ENCODE measurements around the gene NDUFA8.

NDUFA8 gene

DNA sequence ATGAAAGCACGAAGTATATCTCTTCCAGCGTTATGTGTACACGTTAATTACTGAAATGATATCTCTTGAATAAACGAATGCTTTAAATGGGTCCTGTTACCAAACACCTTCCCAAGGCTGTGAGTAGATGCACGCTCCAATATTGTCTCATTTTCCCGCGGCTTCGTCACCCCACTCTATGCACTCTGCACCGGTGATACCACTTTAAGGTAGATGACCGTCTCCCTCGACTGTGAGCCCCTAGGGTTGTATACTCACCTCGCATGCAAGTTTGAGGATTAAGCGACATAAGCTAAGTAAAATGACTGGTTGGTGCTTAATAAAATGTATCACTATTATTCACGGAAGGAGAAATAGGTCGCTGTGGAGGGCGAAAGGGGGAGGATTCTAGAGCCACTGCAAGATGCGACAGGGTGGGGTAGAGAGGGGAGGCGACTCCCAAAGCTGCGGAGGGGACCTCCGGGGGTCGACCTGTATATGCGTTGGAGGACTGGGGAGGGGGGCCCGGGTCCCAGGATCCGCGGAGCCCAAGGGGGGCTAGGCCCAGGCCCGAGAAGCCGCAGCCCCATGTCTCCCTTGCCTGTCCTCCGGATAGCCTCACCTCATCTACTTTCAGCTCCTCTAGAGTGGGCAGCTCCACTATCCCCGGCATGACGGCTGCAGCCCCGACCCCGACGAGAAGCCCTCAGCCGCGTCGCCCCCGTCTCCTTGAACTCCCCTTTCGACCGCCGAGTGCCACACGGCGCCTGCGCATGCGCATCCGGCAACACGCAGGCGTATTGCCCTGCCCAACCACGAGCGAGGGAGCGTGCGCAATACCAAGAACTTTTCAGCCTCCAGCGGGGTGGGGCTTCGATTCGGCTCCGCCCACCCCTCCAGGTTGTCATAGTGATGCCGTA, at the start of gene NDUFA8, which contains the start of gene MORN5:
NDUFA8 (minus strand) TSS at position 754 of the 899 bp plus-strand sequence; CDS start at position 652, 102 bp downstream.
MORN5 (plus strand) TSS at position 883 of the 899 bp plus-strand sequence. CDS start 65 bp downstream, outside the sequence.
- Histone ChIP-seq H3K9ac (ENCODE audit: low read length) (peak within 1 kb of the TSS; percentile 95), H3K9me3 (ENCODE audit: low read length) (no peaks in the 10 kb centered on the region), H3K27ac (ENCODE audit: low read depth, low read length) (peak within 1 kb of the TSS; percentile 91), H3K4me3 (ENCODE audit: low read depth in 1 of 2, low read length in 2 of 2) (peak within 1 kb of the TSS; percentile 91 to 92), H3K27me3 (ENCODE audit: control insufficient read depth in 1 of 2, insufficient read depth in 2 of 2, low read length in 2 of 2) (no peaks in the 10 kb centered on the region), H3K4me1 (ENCODE audit: insufficient read depth, low read length) (peaks cover 41% of the 10 kb centered on the region), H3K36me3 (ENCODE audit: insufficient read depth, low read length) (no peaks in the 10 kb centered on the region)

- Histone ChIP-seq H3K4me3 (ENCODE audit: low read depth in 1 of 2, low read length in 2 of 2) (no peak overlapping the region), H3K36me3 (ENCODE audit: insufficient read depth, low read length) (no peaks in the 10 kb centered on the region), H3K27ac (ENCODE audit: low read depth, low read length) (no peak overlapping the region), H3K9me3 (ENCODE audit: low read length) (no peaks in the 10 kb centered on the region), H3K27me3 (ENCODE audit: control insufficient read depth in 1 of 2, insufficient read depth in 2 of 2, low read length in 2 of 2) (peaks cover 0 to 7% of the 10 kb centered on the region in 2 donors), H3K4me1 (ENCODE audit: insufficient read depth, low read length) (no peaks in the 10 kb centered on the region), H3K9ac (ENCODE audit: low read length) (no peak overlapping the region)
These were observed 47.5 kb upstream of the NDUFA8 start for GRCh38 chr9:122207096-122207495.

DNA sequence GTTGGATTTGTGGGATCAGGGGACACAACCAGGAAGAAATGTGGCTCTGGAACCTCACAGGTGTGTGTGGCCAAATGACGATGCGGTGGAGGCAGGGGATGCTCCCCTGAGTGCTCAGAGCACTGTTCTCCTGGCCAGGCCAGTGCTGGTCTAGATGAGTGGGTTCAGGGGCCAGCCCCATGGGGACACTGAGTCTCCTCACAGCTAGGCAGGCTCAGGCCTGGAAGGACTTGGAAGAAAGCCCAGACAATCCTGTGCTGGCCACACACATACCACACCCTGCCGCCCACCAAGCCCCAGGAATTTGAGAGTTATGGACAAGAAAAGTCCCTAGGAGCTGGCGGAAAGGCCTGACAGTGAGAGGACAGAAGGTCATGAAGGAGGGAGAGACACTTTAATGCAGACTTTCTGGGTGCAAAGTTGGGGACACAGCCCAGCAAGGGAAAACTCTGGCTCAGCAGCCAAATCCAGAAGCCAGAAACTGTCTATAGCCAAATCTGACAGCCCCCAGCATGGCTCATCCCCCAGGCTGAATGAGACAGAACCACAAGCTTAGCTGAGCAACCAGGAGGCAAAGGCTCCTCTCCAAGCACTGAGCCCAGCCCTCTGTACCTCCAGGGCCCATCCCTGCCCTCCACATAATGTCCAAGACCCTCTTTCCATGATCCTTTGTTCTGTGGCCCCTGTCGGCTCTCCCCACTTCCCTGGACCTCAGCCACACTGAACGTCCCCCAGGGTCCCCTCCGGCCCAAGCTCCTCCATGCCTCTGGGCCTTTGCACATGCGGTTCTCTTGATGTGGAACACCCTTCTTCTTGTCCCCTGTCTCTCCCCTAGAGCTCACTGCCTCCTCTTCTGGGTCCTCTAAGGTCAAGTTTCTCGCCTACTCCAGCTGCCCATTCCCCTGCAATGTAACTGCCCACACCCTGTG, 46.8 kb upstream of the NDUFA8 start:
- no peak overlapping the region for H3K9ac ChIP-seq (ENCODE audit: low read length)
- no peaks in the 10 kb centered on the region for H3K4me1 ChIP-seq (ENCODE audit: insufficient read depth, low read length)
- no peaks in the 10 kb centered on the region for H3K36me3 ChIP-seq (ENCODE audit: insufficient read depth, low read length)
- H3K27me3 ChIP-seq (ENCODE audit: control insufficient read depth in 1 of 2, insufficient read depth in 2 of 2, low read length in 2 of 2), result no peaks in the 10 kb centered on the region
- no peak overlapping the region for H3K4me3 ChIP-seq (ENCODE audit: low read depth in 1 of 2, low read length in 2 of 2)
- no peak overlapping the region for H3K27ac ChIP-seq (ENCODE audit: low read depth, low read length)
- H3K9me3 ChIP-seq (ENCODE audit: low read length), result no peaks in the 10 kb centered on the region

DNA sequence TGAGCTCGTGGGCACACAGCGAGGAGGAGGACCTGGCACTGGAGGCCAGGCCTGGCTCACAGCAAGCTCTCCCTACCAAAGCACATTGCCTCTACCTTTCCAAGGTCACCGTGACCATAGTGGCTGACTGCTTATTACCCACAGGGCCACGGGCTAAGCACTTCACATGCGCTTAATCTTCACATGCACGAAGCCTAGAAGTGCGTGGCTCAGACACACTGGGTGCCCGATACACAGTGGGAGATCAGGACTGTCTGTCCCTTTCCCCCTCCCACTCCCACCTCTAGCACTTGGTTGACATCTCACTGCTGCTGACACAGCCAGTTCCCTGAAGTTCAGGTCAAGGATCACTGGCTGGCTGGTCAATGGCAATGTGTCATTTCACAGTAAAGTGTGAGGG, 45.6 kb upstream of the NDUFA8 start:
- no peak overlapping the region for H3K4me3 ChIP-seq (ENCODE audit: low read depth in 1 of 2, low read length in 2 of 2)
- H3K9ac ChIP-seq (ENCODE audit: low read length), result no peak overlapping the region
- no peak overlapping the region for H3K27ac ChIP-seq (ENCODE audit: low read depth, low read length)
- H3K36me3 ChIP-seq (ENCODE audit: insufficient read depth, low read length), result no peaks in the 10 kb centered on the region
- no peaks in the 10 kb centered on the region for H3K27me3 ChIP-seq (ENCODE audit: control insufficient read depth in 1 of 2, insufficient read depth in 2 of 2, low read length in 2 of 2)
- H3K9me3 ChIP-seq (ENCODE audit: low read length), result no peaks in the 10 kb centered on the region
- no peaks in the 10 kb centered on the region for H3K4me1 ChIP-seq (ENCODE audit: insufficient read depth, low read length)

GRCh38 chr9:122204491-122204890, 44.9 kb upstream of the NDUFA8 start:
- Histone ChIP-seq H3K9me3 (ENCODE audit: low read length) (no peaks in the 10 kb centered on the region), H3K27ac (ENCODE audit: low read depth, low read length) (no peak overlapping the region), H3K36me3 (ENCODE audit: insufficient read depth, low read length) (no peaks in the 10 kb centered on the region), H3K4me3 (ENCODE audit: low read depth in 1 of 2, low read length in 2 of 2) (no peak overlapping the region), H3K9ac (ENCODE audit: low read length) (no peak overlapping the region), H3K27me3 (ENCODE audit: control insufficient read depth in 1 of 2, insufficient read depth in 2 of 2, low read length in 2 of 2) (no peaks in the 10 kb centered on the region), H3K4me1 (ENCODE audit: insufficient read depth, low read length) (no peaks in the 10 kb centered on the region)

DNA sequence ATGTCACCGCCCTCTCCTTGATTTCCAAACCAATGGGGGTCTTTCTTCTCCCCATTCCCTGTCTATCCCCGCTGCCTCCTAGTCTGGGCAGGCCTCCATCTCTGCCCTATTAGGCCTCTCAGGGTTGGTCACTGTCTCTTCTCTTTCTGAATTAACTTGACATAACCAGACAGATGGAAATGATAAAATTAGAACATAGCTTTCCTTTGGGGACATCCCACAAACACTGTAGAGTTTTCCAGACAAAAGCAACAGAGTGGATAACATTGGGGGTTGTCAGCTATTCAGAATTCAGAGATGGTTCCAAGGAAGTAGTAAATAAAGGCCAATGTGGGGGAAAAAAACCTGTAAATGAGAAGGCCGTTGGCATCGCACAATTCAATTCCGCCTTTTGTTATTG, 44.5 kb upstream of the NDUFA8 start:
- Histone ChIP-seq H3K9ac (ENCODE audit: low read length) (no peak overlapping the region), H3K36me3 (ENCODE audit: insufficient read depth, low read length) (no peaks in the 10 kb centered on the region), H3K4me3 (ENCODE audit: low read depth in 1 of 2, low read length in 2 of 2) (no peak overlapping the region), H3K27ac (ENCODE audit: low read depth, low read length) (no peak overlapping the region), H3K27me3 (ENCODE audit: control insufficient read depth in 1 of 2, insufficient read depth in 2 of 2, low read length in 2 of 2) (no peaks in the 10 kb centered on the region), H3K9me3 (ENCODE audit: low read length) (no peaks in the 10 kb centered on the region), H3K4me1 (ENCODE audit: insufficient read depth, low read length) (no peaks in the 10 kb centered on the region)

GRCh38 chr9:122202111-122202510, 42.5 kb upstream of the NDUFA8 start:
- H3K9me3 ChIP-seq (ENCODE audit: low read length), result no peaks in the 10 kb centered on the region
- no peaks in the 10 kb centered on the region for H3K36me3 ChIP-seq (ENCODE audit: insufficient read depth, low read length)
- no peak overlapping the region for H3K9ac ChIP-seq (ENCODE audit: low read length)
- no peaks in the 10 kb centered on the region for H3K4me1 ChIP-seq (ENCODE audit: insufficient read depth, low read length)
- H3K27ac ChIP-seq (ENCODE audit: low read depth, low read length), result no peak overlapping the region
- H3K4me3 ChIP-seq (ENCODE audit: low read depth in 1 of 2, low read length in 2 of 2), result no peak overlapping the region
- H3K27me3 ChIP-seq (ENCODE audit: control insufficient read depth in 1 of 2, insufficient read depth in 2 of 2, low read length in 2 of 2), result no peaks in the 10 kb centered on the region

- no peaks in the 10 kb centered on the region for H3K4me1 ChIP-seq (ENCODE audit: insufficient read depth, low read length)
- no peaks in the 10 kb centered on the region for H3K36me3 ChIP-seq (ENCODE audit: insufficient read depth, low read length)
- no peak overlapping the region for H3K4me3 ChIP-seq (ENCODE audit: low read depth in 1 of 2, low read length in 2 of 2)
- H3K9ac ChIP-seq (ENCODE audit: low read length), result no peak overlapping the region
- no peaks in the 10 kb centered on the region for H3K9me3 ChIP-seq (ENCODE audit: low read length)
- no peak overlapping the region for H3K27ac ChIP-seq (ENCODE audit: low read depth, low read length)
- no peaks in the 10 kb centered on the region for H3K27me3 ChIP-seq (ENCODE audit: control insufficient read depth in 1 of 2, insufficient read depth in 2 of 2, low read length in 2 of 2)
These were observed 42.1 kb upstream of the NDUFA8 start for GRCh38 chr9:122201641-122202040.

GRCh38 chr9:122200960-122201595, 41.5 kb upstream of the NDUFA8 start:
- no peaks in the 10 kb centered on the region for H3K27me3 ChIP-seq (ENCODE audit: control insufficient read depth in 1 of 2, insufficient read depth in 2 of 2, low read length in 2 of 2)
- H3K4me3 ChIP-seq (ENCODE audit: low read depth in 1 of 2, low read length in 2 of 2), result no peak overlapping the region
- H3K9ac ChIP-seq (ENCODE audit: low read length), result no peak overlapping the region

DNA sequence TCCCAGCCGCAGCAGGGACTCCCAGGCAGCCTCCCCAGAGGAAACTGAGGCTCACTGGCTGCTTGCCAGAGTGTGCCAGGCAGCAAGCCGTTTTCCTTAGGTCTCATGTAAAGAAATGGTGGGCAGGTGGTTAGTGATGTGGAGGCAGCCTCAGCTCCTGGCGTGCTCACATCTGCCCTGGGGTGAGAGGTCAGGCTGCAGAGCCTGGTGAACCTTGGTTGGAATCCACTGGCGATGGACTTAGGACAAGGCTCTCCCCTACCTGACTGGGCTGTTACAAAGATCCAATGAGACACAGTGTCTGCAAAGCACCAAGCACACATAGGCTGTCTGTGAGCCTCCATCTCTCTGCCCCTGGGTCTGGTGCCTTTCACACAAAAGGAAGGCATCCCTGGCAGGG, 38.3 kb upstream of the NDUFA8 start:
- no peak overlapping the region for H3K9ac ChIP-seq (ENCODE audit: low read length)
- H3K36me3 ChIP-seq (ENCODE audit: insufficient read depth, low read length), result no peaks in the 10 kb centered on the region
- H3K27me3 ChIP-seq (ENCODE audit: control insufficient read depth in 1 of 2, insufficient read depth in 2 of 2, low read length in 2 of 2), result no peaks in the 10 kb centered on the region
- no peaks in the 10 kb centered on the region for H3K4me1 ChIP-seq (ENCODE audit: insufficient read depth, low read length)
- H3K4me3 ChIP-seq (ENCODE audit: low read depth in 1 of 2, low read length in 2 of 2), result no peak overlapping the region
- H3K9me3 ChIP-seq (ENCODE audit: low read length), result no peaks in the 10 kb centered on the region
- no peak overlapping the region for H3K27ac ChIP-seq (ENCODE audit: low read depth, low read length)

More at GRCh38 chr9:122200960-122201595, 41.5 kb upstream of the NDUFA8 start:
- Histone ChIP-seq H3K27ac (ENCODE audit: low read depth, low read length) (no peak overlapping the region), H3K9me3 (ENCODE audit: low read length) (no peaks in the 10 kb centered on the region), H3K36me3 (ENCODE audit: insufficient read depth, low read length) (no peaks in the 10 kb centered on the region), H3K4me1 (ENCODE audit: insufficient read depth, low read length) (no peaks in the 10 kb centered on the region)

DNA sequence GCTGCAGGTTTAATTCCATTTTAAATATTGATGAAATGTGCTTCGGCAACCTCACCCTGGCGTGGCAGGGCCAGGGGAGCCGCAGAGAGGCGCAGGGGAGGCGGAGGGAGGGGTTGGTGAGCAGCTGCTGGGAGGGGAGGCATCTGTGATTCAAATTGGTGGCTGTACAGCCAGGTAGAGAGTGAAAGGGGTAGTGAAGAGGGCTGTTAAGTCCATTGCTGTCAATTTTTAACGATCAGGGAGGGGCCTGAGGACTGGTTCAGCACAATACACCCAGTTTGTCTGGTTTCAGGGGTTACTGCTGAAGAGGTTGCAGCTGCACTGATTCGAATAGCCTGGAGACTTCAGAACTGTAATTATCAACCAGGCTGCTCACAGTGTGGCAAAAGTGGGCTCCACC, 37.8 kb upstream of the NDUFA8 start:
- Histone ChIP-seq H3K36me3 (ENCODE audit: insufficient read depth, low read length) (no peaks in the 10 kb centered on the region), H3K27ac (ENCODE audit: low read depth, low read length) (no peak overlapping the region), H3K4me3 (ENCODE audit: low read depth in 1 of 2, low read length in 2 of 2) (no peak overlapping the region), H3K4me1 (ENCODE audit: insufficient read depth, low read length) (no peaks in the 10 kb centered on the region), H3K9ac (ENCODE audit: low read length) (no peak overlapping the region), H3K27me3 (ENCODE audit: control insufficient read depth in 1 of 2, insufficient read depth in 2 of 2, low read length in 2 of 2) (no peaks in the 10 kb centered on the region), H3K9me3 (ENCODE audit: low read length) (no peaks in the 10 kb centered on the region)
